ENCODE data around the gene CRY2.

The CRY2 gene

DNA sequence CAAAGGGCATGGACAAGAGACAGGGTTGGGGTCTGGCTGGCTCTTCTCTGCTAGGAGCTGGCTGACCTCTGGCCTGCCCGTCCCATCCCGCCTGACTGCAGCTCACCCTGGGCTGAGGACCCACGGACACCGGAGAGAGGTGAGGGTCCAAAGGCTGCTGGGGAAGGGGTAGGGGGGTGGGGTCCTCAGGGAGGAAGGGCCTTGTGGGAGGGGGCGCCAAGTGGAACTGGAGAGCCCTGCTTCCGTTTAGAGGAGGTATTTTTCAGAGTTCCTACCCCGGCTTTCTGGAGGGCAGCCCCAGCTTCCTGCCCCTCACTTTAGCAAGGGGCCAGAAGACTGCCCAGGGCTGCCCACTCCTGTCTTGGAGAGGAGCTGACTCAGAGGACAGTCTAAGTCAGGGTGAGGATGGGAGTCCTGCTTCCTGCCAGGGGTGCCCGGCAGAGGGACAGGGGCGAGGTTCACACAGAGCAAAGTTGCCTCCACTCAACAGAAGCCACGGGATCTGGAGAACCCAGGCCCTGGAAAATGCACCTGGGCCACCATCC, 82.3 kb downstream of the CRY2 start:
- no peak for DNase-seq

DNA sequence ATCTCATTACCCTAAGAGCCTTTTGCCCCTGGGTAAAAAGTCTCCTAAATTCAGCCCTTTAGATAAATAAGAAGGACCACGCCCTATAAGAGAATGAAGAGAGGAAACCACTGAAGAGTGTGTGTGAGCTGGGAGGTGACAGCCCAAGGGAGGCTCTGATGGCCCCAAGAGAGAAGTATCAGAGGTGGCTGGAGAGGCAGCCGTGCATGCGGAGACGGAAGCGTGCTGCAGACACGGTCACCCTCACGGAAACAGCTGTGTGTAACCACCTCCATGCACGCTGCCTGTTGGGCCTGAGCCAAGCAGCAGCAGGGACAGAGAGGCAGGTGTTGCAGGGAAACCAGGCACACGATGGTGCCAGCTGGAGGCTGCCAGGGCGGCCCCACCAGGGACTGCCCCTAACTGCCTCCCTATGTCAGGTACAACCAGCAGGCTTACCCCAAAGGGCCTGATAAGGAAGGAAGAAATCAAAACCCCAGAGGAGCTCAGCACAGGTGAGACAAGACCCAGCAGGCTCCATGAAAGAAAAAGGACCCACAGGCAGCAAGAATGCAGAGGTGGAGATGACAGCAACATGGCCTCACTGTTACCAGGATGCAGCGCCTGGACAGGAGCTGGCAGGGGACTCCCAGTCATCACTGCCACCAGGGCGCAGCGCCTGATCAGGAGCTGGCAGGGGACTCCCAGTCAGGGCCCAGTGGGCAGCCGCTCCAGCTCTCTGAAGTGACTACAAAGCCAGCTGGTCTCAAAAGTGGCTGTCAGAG, 82.9 kb downstream of the CRY2 start:
- peak in 11 of 56 donors; percentile 20 to 56 (median 43) for DNase-seq

DNA sequence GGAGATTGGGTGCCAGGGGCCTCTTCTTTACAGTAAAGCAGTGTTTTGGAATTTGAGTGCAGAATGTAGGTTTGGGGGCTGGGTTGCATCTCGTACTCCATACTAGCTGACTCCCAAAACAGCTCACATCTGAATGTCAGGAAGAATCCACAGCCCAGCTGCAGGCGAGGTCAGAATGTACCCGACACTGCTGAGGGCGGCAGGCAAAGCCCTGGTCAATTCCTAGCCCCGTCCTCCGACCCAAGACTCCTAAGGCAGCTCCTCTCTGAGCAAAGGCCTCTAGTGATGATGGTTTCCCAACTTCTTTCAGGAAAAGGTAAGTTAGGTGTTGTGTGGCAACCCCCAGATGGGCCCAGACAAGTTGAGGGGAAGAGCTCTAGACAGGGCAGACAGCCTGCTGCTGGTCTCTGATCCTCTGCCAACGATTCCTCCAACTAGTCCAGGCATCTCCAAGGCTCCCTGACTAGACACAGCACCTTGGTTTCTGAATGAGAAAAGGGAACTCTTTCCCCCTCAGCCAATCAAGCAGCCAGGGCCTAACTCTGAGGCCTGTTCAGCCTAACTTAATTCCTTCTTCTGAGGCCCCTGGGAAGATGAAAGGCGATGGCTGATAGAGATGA, 83.8 kb downstream of the CRY2 start:
- DNase-seq, result no peak

GRCh38 chr11:45931739-45932138, 84.5 kb downstream of the CRY2 start:
- no peak for DNase-seq

- no peak for DNase-seq
Observed at GRCh38 chr11:45932217-45932616, 84.9 kb downstream of the CRY2 start.

Data from nucleus accumbens (tissue), 56 donors.